Natural killer cell (primary cell): ENCODE results near the gene TP53RK. TPM values are rescaled to one million over a fixed set of nuclear protein-coding genes. Genes with fewer than 3 reads are reported as not detected.

Experiments used
- ATAC-seq, 3 donors: fragments of 150-1000 bp in 2 of 3; fragments of 200-7000 bp in 1 of 3; cut with Tn5 transposase; 1 replicate in 1 of 3; 2 replicates in 2 of 3; pipeline ENCODE4 v1.10.0; 2021; ENCODE audit warnings: mild to moderate bottlenecking in 2 of 3, moderate library complexity in 2 of 3
- DNase-seq, 2 donors: peaks; one replicate each; pipeline versions ENCODE4 v3.0.0 to v3.0.0-alpha.2; 2013 to 2021; ENCODE audit warnings: mixed read lengths in 1 of 2
- H3K27ac ChIP-seq: one replicate; pipeline ENCODE4 v1.5.1; 2013; ENCODE audit warnings: mild to moderate bottlenecking, low read length
- H3K27me3 ChIP-seq: one replicate; pipeline ENCODE4 v1.6.1; 2013; ENCODE audit warnings: low read length; ENCODE audit not compliant: control insufficient read depth, insufficient read depth
- H3K36me3 ChIP-seq: one replicate; pipeline ENCODE4 v1.6.1; 2013; ENCODE audit warnings: low read length; ENCODE audit not compliant: control insufficient read depth, insufficient read depth
- H3K4me1 ChIP-seq: one replicate; pipeline ENCODE4 v1.6.1; 2013; ENCODE audit warnings: low read length; ENCODE audit not compliant: control insufficient read depth, insufficient read depth
- H3K4me3 ChIP-seq: one replicate; pipeline ENCODE4 v1.5.1; 2013; ENCODE audit warnings: low read length
- H3K9me3 ChIP-seq: one replicate; pipeline ENCODE4 v1.6.1; 2013; ENCODE audit warnings: low read length; ENCODE audit not compliant: control insufficient read depth, insufficient read depth
- H3K27ac Mint-ChIP-seq, 2 donors: one replicate each; pipeline ENCODE4 v1.8.0; 2022; ENCODE audit warnings: mild to moderate bottlenecking in 2 of 2, mixed read lengths in 2 of 2, moderate library complexity in 1 of 2
- H3K27me3 Mint-ChIP-seq, 2 donors: one replicate each; pipeline ENCODE4 v1.8.0; 2022; ENCODE audit warnings: low read depth in 2 of 2, mixed read lengths in 2 of 2
- H3K36me3 Mint-ChIP-seq: one replicate; pipeline ENCODE4 v1.8.0; 2022; ENCODE audit warnings: mixed read lengths
- H3K4me1 Mint-ChIP-seq, 2 donors: one replicate each; pipeline ENCODE4 v1.8.0; 2022; ENCODE audit warnings: mixed read lengths in 2 of 2
- H3K4me3 Mint-ChIP-seq: one replicate; pipeline ENCODE4 v1.8.0; 2022; ENCODE audit warnings: mild to moderate bottlenecking, moderate library complexity, mixed read lengths
- H3K9me3 Mint-ChIP-seq, 2 donors: one replicate each; pipeline ENCODE4 v1.8.0; 2022; ENCODE audit warnings: mixed read lengths in 2 of 2
- WGBS: methylation state at CpG from one replicate; pipeline ENCODE4 v1.1.7; 2013; ENCODE audit warnings: missing lambda C conversion rate; ENCODE audit not compliant: insufficient coverage; 5-methylcytosine and 5-hydroxymethylcytosine counted together
- intact Hi-C: fragments of 100-400 bp; cut with micrococcal nuclease; formaldehyde crosslinking; loops from one replicate; pipeline ENCODE4 v1.14.2; 2022
- total RNA-seq, 4 donors: library from RNA; stranded (reverse); fragments of 120-200 nt in 1 of 4; gene quantifications; one replicate each; pipeline versions ENCODE4 v1.2.3 to v1.2.4, GENCODE V29; 2013 to 2022
- TF ChIP-seq, protein P1 (sequence below): fragments of 200-600 bp; IDR thresholded peaks from one replicate; pipeline ENCODE4 v1.8.0; 2022; ENCODE audit warnings: antibody characterized with exemption

TP53RK gene
- total RNA-seq, 3 donors from 2014 or later (not counting 1 experiment from before 2014, with no cell fraction given) = 5.0 to 10.4 (median 7.8) TPM

DNA sequence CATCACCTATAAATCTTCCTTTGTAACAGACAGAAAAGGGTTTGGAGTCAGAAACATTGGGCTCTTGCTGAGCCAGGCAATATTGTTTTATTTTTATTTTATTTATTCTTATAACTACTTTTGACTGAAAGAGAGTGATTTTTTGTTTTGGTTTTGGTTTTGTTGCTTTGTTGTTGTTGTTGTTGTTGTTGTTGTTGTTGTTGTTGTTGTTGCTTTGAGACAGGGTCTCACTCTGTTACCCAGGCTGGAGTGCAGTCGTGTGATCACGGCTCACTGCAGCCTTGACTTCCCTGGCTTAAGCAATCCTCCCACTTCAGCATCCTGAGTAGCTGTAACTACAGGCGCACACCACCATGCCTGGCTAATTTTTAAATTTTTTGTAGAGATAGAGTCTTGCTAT is 22.9 kb downstream of the TP53RK start:
- intact Hi-C loops = no loop called here
- TF ChIP-seq, protein P1, sequence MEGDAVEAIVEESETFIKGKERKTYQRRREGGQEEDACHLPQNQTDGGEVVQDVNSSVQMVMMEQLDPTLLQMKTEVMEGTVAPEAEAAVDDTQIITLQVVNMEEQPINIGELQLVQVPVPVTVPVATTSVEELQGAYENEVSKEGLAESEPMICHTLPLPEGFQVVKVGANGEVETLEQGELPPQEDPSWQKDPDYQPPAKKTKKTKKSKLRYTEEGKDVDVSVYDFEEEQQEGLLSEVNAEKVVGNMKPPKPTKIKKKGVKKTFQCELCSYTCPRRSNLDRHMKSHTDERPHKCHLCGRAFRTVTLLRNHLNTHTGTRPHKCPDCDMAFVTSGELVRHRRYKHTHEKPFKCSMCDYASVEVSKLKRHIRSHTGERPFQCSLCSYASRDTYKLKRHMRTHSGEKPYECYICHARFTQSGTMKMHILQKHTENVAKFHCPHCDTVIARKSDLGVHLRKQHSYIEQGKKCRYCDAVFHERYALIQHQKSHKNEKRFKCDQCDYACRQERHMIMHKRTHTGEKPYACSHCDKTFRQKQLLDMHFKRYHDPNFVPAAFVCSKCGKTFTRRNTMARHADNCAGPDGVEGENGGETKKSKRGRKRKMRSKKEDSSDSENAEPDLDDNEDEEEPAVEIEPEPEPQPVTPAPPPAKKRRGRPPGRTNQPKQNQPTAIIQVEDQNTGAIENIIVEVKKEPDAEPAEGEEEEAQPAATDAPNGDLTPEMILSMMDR = no peak
- DNase-seq (no peak), ATAC-seq (no peak)
- Histone ChIP-seq H3K27ac (no peak overlapping the region), H3K4me3 (no peak overlapping the region), H3K9me3 (peaks cover 4% of the 10 kb centered on the region), H3K27me3 (no peaks in the 10 kb centered on the region), H3K36me3 (no peaks in the 10 kb centered on the region), H3K4me1 (no peaks in the 10 kb centered on the region)
- no peaks in the 10 kb centered on the region for H3K4me1 Mint-ChIP-seq
- H3K27ac Mint-ChIP-seq = no peak overlapping the region
- WGBS = 96% methylated on average over 3 of the region's 3 CpGs
- H3K9me3 Mint-ChIP-seq = no peaks in the 10 kb centered on the region
- H3K36me3 Mint-ChIP-seq = no peaks in the 10 kb centered on the region
- no peaks in the 10 kb centered on the region for H3K27me3 Mint-ChIP-seq
- no peak overlapping the region for H3K4me3 Mint-ChIP-seq

DNA sequence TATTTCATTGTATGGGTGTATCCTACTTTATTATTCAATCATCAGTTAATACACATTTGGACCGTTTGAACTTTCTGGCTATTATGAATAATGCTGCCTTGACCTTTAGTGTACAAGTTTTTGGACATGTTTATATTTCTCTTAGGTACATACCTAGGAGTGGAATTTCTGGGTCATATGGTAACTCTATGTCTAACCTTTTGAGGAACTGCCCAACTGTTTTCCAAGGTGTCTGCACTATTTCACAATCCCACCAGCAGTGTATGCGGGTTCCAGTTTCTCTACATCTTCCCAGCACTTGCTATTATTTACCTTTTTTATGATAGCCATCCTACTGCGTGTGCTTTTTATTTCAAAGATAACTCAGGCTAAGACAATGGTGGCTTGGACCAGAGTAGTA is 23.6 kb downstream of the TP53RK start:
- Histone ChIP-seq H3K36me3 (no peaks in the 10 kb centered on the region), H3K27ac (no peak overlapping the region), H3K4me1 (no peaks in the 10 kb centered on the region), H3K4me3 (no peak overlapping the region), H3K9me3 (peaks cover 4% of the 10 kb centered on the region), H3K27me3 (no peaks in the 10 kb centered on the region)
- no peaks in the 10 kb centered on the region for H3K36me3 Mint-ChIP-seq
- H3K27me3 Mint-ChIP-seq = no peaks in the 10 kb centered on the region
- ATAC-seq (no peak), DNase-seq (no peak)
- TF ChIP-seq, protein P1 = no peak
- no peak overlapping the region for H3K4me3 Mint-ChIP-seq
- H3K4me1 Mint-ChIP-seq = no peaks in the 10 kb centered on the region
- H3K9me3 Mint-ChIP-seq = no peaks in the 10 kb centered on the region
- WGBS = 92% methylated on average over 2 of the region's 3 CpGs
- intact Hi-C loops = no loop called here
- H3K27ac Mint-ChIP-seq = no peak overlapping the region

DNA sequence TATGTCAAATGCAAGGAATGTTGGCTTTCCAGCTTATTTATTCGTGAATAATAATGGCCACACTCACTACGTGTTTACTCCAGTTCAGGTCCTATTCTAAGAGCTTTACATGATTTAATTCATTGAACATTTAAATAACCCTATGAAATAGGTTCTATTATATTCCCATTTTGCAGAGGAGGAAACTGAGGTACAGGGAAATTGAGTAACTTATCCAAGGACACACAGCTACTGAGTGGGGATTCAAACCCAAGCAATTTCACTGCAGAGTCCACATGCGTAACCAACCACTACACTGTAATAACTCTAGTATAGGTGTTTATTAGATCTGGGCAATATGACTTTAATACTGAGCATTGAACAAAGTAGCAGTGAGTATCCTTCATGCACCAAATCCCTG is 25.7 kb downstream of the TP53RK start:
- Histone ChIP-seq H3K9me3 (no peaks in the 10 kb centered on the region), H3K4me3 (no peak overlapping the region), H3K36me3 (no peaks in the 10 kb centered on the region), H3K4me1 (no peaks in the 10 kb centered on the region), H3K27me3 (peaks cover 2% of the 10 kb centered on the region), H3K27ac (no peak overlapping the region)
- Mint-ChIP-seq H3K9me3 (no peaks in the 10 kb centered on the region), H3K27me3 (no peaks in the 10 kb centered on the region), H3K27ac (no peak overlapping the region), H3K4me3 (no peak overlapping the region), H3K36me3 (no peaks in the 10 kb centered on the region), H3K4me1 (no peaks in the 10 kb centered on the region)
- TF ChIP-seq, protein P1 = no peak
- no CpG with 5 or more reads among the region's 3 CpGs for WGBS
- intact Hi-C loops = no loop called here
- DNase-seq = no peak
- no peak for ATAC-seq

DNA sequence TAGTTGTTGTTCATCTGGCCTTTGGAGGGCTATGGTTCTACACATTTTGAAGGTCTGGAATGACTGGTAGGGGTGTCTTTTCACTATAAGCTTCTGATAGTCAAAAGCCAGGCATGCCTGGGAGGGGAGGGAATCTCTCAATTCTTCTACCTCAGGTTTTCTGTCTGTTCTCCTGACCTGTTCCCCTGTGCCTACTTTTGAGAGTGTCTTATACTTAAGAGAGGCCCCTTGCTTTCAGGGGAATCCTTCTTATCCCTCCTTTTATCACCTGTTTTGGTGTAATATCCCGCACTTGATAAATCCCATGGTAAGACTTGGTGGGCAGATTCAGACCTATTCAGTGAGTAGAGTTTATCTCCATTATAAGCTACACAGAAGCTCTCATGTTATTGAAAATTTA is 27.6 kb downstream of the TP53RK start:
- no CpG with 5 or more reads among the region's 1 CpG for WGBS
- intact Hi-C loops = no loop called here
- H3K4me1 Mint-ChIP-seq = no peaks in the 10 kb centered on the region
- H3K27ac Mint-ChIP-seq = no peak overlapping the region
- Histone ChIP-seq H3K27ac (no peak overlapping the region), H3K4me1 (no peaks in the 10 kb centered on the region), H3K36me3 (no peaks in the 10 kb centered on the region), H3K9me3 (no peaks in the 10 kb centered on the region), H3K27me3 (peaks cover 2% of the 10 kb centered on the region), H3K4me3 (no peak overlapping the region)
- H3K4me3 Mint-ChIP-seq = no peak overlapping the region
- ATAC-seq = no peak
- no peaks in the 10 kb centered on the region for H3K9me3 Mint-ChIP-seq
- H3K27me3 Mint-ChIP-seq = no peaks in the 10 kb centered on the region
- TF ChIP-seq, protein P1 = no peak
- no peak for DNase-seq
- H3K36me3 Mint-ChIP-seq = no peaks in the 10 kb centered on the region
